Jurkat, Clone E6-1 (cell line): ENCODE results near the gene PLA2G4C.
A peak's percentile ranks its signal among the peaks of the same experiment; 100 is the strongest.
"Not testable (repeated sequence)": the region's sequence is repeated elsewhere in the genome, so short reads cannot be mapped to it uniquely, and the experiment has no call there.

ENCODE experiments used
- DNase-seq: peaks from one replicate; pipeline ENCODE4 v3.0.0-alpha.2; 2011; ENCODE audit warnings: low read depth, low spot score
- H3K4me3 ChIP-seq: 2 replicates; pipeline ENCODE4 v1.5.1; 2011; ENCODE audit warnings: mild to moderate bottlenecking, low read length, control low read depth, moderate library complexity

The PLA2G4C gene

DNA sequence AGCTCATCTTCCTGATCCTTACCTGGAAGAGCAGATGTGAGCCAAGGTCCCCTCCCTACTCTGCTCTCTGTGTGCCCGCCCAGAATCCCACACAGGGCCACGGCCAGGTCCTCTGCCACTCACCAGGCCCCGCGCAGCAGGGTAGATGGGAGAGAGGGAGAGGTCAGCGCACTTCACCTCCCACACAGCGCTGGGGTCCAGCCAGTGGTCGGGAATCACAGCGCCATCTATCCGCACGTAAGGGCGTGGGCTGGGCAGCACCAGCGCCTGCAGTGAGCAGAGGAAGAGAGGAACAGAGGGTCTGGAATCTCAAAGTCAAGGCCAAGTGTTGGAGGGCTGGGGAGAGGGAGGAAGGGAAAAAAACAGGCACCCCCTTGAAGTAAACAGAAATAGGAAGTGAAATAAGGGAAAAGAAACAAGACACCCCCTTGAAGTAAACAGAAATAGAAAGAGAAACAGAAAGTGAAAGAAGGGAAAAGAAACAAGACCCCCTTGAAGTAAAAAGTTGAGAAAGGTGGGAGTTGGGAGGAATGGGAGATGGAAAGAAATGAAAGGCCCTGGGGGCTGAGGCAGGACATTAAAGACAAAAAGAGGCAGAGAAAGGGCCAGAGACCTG lies 7.0 kb upstream of the PLA2G4C start:
- DNase-seq = no peak
- no peak overlapping the region for H3K4me3 ChIP-seq

DNA sequence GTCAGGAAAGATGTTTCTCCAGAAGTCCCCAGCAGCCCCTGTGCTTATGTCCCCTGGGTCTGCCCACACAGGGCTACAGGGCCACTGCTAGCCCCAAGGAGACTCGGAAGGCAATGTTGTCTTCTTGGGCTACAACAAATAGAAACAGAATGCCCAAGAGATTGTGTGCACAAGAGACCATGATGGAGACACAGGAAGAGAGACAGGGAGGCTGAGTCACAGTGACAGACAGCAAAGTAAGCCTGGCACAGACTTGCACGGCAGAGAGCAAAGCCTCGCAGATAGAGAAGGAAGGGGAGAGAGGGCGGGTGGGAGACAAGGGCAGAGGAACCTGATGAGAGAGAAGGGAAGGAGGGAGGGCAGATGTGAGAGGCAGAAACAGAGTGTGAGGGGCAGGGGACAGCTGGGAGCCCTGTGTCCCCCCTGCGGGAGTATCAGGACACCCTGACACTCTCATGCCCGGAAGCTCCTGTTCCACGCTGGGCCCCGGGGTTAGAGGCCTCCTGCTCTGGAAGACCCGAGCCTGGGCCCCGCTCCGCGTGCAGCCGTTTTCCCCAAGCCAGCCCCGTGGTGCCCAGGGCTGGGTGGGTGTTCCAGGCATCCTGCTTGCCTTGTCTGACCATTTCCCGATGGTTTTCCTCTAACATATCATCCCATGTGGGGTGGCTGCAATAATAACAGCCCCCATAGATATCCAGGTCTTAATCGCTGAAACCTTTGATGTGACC lies 2.7 kb upstream of the PLA2G4C start:
- DNase-seq = no peak
- H3K4me3 ChIP-seq = no peak overlapping the region

- DNase-seq = no peak
- no peak overlapping the region for H3K4me3 ChIP-seq
These were observed 663 bp upstream of the PLA2G4C start for GRCh38 chr19:48111280-48111679.

DNA sequence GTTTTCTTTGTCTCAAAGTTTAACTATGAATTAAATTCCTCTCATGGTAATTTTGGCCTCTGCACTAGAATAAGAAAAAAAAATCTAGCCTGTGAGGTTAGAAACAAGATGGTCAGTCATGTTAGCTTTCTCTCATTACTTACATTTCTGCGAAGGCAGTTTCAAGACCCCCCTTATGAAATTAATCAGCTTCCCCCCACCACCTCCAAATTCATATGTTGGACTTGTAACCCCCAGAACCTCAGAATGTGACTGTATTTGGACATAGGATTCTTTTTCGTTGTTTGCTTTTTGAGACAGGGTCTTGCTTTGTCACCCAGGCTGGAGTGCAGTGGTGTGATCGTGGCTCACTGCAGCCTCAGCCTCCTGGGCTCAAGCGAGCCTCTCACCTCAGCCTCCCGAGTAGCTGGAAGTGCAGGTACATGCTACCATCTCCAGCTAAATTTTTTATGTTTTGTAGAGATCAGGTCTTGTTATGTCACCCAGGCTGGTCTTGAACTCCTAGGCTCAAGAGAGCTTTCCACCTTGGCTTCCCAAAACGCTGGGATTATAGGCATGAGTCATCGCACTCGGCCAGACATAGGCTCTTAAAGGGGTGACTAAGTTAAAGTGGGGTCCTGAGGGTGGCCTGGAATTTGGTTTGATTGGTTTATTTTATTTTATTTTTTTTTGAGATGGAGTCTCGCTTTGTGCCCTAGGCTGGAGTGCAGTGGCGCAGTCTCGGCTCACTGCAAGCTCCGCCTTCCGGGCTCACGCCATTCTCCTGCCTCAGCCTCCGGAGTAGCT lies 1.4 kb downstream of the PLA2G4C start:
- no peak for DNase-seq
- no peak overlapping the region for H3K4me3 ChIP-seq

GRCh38 chr19:48103922-48104321 lies 6.7 kb downstream of the PLA2G4C start:
- no peak overlapping the region for H3K4me3 ChIP-seq
- no peak for DNase-seq

GRCh38 chr19:48102870-48103751 lies 7.5 kb downstream of the PLA2G4C start:
- peak; percentile 74 for DNase-seq
- no peak overlapping the region for H3K4me3 ChIP-seq

DNA sequence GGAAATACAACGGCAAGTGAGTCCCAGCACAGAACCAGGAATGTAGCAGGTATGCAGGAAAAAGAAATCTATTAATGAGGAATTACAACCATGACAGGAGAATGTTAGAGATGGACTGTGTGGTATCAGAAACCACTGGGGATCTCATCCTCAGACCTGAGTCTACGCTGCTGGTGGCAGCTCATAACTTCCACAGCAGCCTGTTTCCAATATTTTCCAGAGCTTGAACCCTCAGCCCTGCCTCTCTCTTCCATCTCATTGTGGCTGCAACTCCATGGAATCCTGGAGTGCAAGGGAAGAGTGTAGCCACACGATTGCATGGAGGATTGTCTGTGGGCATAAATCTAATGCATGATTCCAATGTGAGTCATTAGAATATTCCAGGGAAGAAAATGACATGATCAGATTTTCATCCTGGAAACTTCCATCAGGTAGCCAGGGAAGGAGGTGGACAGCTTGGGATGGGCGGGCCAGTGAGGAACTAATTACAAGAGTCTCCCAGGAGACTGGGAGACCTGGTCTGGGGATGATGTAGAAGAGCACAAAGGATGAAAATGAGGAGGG lies 14.9 kb downstream of the PLA2G4C start:
- no peak for DNase-seq
- no peak overlapping the region for H3K4me3 ChIP-seq

- H3K4me3 ChIP-seq = no peak overlapping the region
- DNase-seq = no peak
These were observed 15.8 kb downstream of the PLA2G4C start for GRCh38 chr19:48094855-48095203.

GRCh38 chr19:48094129-48094854 lies 16.3 kb downstream of the PLA2G4C start:
- no peak overlapping the region for H3K4me3 ChIP-seq
- no peak for DNase-seq

DNA sequence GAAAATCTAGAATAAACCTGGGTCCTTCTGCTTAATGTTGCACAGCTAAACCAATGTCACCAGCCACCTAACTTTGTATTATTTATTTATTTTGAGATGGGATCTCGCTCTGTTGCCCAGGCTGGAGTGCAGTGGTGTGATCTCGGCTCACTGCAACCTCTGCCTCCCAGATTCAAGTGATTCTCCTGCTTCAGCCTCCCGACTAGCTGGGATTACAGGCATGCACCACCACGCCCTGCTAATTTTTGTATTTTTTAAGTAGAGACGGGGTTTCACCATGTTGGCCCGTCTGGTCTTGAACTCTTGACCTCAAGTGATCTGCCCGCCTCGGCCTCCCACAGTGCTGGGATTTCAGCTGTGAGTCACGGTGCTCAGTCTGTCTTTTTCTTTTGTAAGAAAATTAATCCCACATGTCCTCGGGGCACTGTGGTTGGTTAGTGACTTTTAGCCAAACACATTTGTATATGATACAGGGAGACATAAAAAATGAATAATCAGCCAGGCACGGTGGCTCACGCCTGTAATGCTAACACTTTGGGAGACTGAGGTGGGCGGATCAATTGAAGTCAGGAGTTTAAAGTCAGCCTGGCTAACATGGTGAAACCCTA lies 19.4 kb downstream of the PLA2G4C start:
- DNase-seq, H3K4me3 ChIP-seq: not testable (repeated sequence)

- H3K4me3 ChIP-seq = no peak overlapping the region
- DNase-seq = no peak
These were observed 20.3 kb downstream of the PLA2G4C start for GRCh38 chr19:48090281-48090802.

GRCh38 chr19:48088991-48089390 lies 21.6 kb downstream of the PLA2G4C start:
- not testable (repeated sequence) for H3K4me3 ChIP-seq, DNase-seq

GRCh38 chr19:48085904-48086864 lies 24.4 kb downstream of the PLA2G4C start:
- no peak overlapping the region for H3K4me3 ChIP-seq
- DNase-seq = peak; percentile 4

DNA sequence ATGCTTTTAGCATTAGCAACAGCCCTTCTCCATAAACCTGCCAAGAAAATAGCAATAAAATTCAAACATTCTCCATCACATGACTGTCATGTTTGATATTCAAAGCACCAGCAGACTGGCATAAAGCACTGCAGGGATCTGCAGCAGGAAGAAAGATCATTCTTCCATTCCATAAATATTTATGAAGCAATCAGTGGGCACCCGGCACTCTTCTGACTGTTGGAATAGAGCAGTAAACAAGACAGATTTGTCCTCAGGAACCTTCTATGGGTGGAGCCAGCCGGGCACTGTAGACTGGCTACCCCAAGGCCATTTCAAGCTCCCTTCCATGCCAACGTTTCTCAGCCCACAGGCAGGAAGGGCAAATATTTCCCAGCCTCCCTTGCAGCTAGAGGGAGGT lies 25.5 kb downstream of the PLA2G4C start:
- H3K4me3 ChIP-seq = no peak overlapping the region
- DNase-seq = no peak

DNA sequence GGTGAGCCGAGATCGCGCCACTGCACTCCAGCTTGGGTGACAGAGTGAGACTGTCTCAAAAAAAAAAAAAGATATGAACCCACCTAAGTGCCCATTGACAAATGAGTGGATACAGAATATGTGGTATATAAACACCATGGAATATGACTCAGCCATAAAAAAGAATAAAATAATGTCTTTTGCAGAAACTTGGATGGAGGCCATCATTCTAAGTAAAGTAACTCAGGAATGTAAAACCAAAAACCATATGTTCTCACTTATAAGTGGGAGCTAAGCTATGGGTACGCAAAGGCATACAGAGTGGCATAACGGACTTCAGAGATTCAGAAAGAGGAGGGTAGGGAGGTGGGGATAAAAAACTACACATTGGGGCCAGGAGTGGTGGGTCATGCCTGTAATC lies 29.5 kb downstream of the PLA2G4C start:
- H3K4me3 ChIP-seq = no peak overlapping the region
- no peak for DNase-seq

DNA sequence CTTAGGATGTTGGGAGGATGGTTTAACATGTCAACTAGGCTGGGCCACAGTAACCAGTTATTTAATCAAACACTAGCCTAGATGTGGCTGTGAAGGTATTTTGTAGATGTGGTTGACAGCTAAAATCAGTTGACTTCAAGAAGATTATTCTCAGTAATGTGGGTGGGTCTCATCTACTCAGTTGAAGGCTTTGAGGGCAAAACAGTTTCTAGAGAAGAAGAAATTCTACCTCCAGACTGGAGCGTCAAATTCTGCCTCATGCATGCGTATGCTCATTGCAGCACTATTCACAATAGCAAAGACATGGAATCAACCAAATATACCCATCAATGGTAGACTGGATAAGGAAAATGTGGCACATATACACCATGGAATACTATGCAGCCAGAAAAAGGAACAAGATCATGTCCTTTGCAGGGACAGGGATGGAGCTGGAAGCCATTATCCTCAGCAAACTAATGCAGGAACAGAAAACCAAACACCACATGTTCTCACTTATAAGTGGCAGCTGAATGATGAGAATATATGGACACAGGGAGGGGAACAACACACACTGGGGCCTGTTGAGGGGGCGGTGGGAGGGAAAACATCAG lies 40.3 kb downstream of the PLA2G4C start:
- H3K4me3 ChIP-seq, DNase-seq: not testable (repeated sequence)
